Measurements from ENCODE around the gene PBX3.

DNA sequence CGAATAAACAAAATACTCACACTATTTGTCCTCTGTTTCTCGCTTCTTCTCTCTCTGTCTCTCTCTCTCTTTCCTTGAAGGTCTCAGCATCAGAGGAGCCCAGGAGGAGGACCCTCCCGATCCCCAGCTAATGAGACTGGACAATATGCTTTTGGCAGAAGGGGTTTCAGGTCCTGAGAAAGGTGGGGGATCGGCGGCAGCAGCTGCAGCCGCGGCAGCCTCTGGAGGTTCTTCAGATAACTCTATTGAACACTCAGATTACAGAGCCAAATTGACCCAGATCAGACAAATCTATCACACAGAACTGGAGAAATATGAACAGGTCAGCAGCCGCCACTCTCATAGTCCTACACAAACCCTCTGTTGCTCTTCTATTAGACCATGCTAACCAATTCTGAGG, 168.4 kb downstream of the PBX3 start:
- TF ChIP-seq, protein P1, sequence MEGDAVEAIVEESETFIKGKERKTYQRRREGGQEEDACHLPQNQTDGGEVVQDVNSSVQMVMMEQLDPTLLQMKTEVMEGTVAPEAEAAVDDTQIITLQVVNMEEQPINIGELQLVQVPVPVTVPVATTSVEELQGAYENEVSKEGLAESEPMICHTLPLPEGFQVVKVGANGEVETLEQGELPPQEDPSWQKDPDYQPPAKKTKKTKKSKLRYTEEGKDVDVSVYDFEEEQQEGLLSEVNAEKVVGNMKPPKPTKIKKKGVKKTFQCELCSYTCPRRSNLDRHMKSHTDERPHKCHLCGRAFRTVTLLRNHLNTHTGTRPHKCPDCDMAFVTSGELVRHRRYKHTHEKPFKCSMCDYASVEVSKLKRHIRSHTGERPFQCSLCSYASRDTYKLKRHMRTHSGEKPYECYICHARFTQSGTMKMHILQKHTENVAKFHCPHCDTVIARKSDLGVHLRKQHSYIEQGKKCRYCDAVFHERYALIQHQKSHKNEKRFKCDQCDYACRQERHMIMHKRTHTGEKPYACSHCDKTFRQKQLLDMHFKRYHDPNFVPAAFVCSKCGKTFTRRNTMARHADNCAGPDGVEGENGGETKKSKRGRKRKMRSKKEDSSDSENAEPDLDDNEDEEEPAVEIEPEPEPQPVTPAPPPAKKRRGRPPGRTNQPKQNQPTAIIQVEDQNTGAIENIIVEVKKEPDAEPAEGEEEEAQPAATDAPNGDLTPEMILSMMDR (IDR thresholded peaks at IDR 0.05): no peak
- TF ChIP-seq POLR2A (IDR thresholded peaks at IDR 0.05): no peak
